RWPE2 (cell line): Measurements from ENCODE around the gene NEB.

ENCODE experiments used
- ATAC-seq: fragments of 200-7000 bp; cut with Tn5 transposase; 3 replicates; pipeline ENCODE4 v1.9.1; 2021; ENCODE audit warnings: low read depth
- DNase-seq: peaks from one replicate; pipeline ENCODE4 v3.0.0-alpha.2; 2020; ENCODE audit warnings: low spot score
- H3K27ac ChIP-seq: fragments of 450-650 bp; 2 replicates; pipeline ENCODE4 v1.5.1; 2017; ENCODE audit warnings: mild to moderate bottlenecking; ENCODE audit not compliant: poor library complexity, severe bottlenecking
- H3K27me3 ChIP-seq: fragments of 250-450 bp; sonication (Bioruptor Pico); 2 replicates; pipeline ENCODE4 v1.5.1; 2021; ENCODE audit warnings: mild to moderate bottlenecking, moderate library complexity; ENCODE audit not compliant: insufficient read depth, poor library complexity, severe bottlenecking
- H3K36me3 ChIP-seq: fragments of 250-450 bp; sonication (Bioruptor Pico); 2 replicates; pipeline ENCODE4 v1.5.1; 2020; ENCODE audit warnings: low read depth, mild to moderate bottlenecking, moderate library complexity
- H3K4me1 ChIP-seq: fragments of 250-450 bp; sonication (Bioruptor Pico); 2 replicates; pipeline ENCODE4 v1.5.1; 2021; ENCODE audit warnings: mild to moderate bottlenecking, moderate library complexity; ENCODE audit not compliant: insufficient read depth, poor library complexity, severe bottlenecking
- H3K4me3 ChIP-seq: fragments of 250-450 bp; sonication (Bioruptor Pico); 2 replicates; pipeline ENCODE4 v1.5.1; 2021; ENCODE audit warnings: mild to moderate bottlenecking, moderate library complexity; ENCODE audit not compliant: severe bottlenecking
- H3K9me3 ChIP-seq: fragments of 250-450 bp; sonication (Bioruptor Pico); 2 replicates; pipeline ENCODE4 v1.5.1; 2021; ENCODE audit warnings: mild to moderate bottlenecking, moderate library complexity; ENCODE audit not compliant: severe bottlenecking
- TF ChIP-seq, protein P1 (sequence below): fragments of 450-650 bp; IDR thresholded peaks from one replicate; pipeline ENCODE4 v1.5.1; 2017; ENCODE audit warnings: mild to moderate bottlenecking, moderate library complexity; ENCODE audit not compliant: poor library complexity, severe bottlenecking

NEB gene

DNA sequence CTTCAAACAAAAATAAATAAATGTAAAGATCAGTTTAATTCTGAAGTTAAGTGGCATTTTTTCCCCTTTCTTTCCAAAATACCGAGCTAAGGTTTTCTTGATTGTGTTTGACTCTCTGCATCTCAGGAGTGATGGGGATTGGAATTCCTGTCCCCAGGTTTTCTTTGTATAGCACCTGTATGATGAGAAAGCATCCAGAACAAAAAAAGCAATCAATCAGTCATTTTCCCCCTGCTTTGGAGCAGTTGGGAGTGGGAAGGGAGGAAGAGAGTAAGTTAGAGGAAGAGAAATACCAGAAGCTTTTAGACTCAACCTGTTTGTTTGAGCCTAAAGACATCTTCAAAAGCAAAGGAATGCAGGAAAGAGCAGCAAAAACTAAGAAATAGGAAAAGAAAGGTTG lies 236.1 kb downstream of the NEB start:
- Histone ChIP-seq H3K4me3 (no peak overlapping the region), H3K9me3 (no peaks in the 10 kb centered on the region), H3K36me3 (no peaks in the 10 kb centered on the region), H3K4me1 (no peaks in the 10 kb centered on the region), H3K27ac (no peak overlapping the region), H3K27me3 (no peaks in the 10 kb centered on the region)
- ATAC-seq (no peak), DNase-seq (no peak)
- TF ChIP-seq, protein P1, sequence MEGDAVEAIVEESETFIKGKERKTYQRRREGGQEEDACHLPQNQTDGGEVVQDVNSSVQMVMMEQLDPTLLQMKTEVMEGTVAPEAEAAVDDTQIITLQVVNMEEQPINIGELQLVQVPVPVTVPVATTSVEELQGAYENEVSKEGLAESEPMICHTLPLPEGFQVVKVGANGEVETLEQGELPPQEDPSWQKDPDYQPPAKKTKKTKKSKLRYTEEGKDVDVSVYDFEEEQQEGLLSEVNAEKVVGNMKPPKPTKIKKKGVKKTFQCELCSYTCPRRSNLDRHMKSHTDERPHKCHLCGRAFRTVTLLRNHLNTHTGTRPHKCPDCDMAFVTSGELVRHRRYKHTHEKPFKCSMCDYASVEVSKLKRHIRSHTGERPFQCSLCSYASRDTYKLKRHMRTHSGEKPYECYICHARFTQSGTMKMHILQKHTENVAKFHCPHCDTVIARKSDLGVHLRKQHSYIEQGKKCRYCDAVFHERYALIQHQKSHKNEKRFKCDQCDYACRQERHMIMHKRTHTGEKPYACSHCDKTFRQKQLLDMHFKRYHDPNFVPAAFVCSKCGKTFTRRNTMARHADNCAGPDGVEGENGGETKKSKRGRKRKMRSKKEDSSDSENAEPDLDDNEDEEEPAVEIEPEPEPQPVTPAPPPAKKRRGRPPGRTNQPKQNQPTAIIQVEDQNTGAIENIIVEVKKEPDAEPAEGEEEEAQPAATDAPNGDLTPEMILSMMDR, result no peak

DNA sequence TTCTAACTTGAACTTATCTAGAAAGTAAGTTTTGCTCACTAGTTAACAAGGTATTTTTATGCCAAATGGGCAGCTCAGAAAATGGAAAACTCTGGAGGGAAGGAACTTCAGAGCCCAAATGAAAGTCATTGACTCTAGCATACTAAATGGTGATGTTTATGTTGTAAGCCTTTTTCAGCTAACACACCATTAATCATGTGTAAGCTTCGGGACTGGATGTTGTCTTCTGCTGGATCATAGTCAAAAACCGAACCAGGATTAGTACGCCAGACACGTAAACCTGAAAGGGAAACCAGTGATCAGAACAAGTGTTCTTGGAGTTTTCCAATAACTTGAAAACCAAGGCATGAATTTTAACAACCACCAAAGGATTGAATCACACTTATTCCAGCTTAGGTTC lies 242.8 kb downstream of the NEB start:
- TF ChIP-seq, protein P1, result no peak
- H3K4me3 ChIP-seq, result no peak overlapping the region
- DNase-seq, result no peak
- H3K9me3 ChIP-seq, result no peaks in the 10 kb centered on the region
- no peak for ATAC-seq
- no peaks in the 10 kb centered on the region for H3K27me3 ChIP-seq
- H3K4me1 ChIP-seq, result no peaks in the 10 kb centered on the region
- no peak overlapping the region for H3K27ac ChIP-seq
- peaks cover 4% of the 10 kb centered on the region; the same call in 1 of the 2 replicates for H3K36me3 ChIP-seq

DNA sequence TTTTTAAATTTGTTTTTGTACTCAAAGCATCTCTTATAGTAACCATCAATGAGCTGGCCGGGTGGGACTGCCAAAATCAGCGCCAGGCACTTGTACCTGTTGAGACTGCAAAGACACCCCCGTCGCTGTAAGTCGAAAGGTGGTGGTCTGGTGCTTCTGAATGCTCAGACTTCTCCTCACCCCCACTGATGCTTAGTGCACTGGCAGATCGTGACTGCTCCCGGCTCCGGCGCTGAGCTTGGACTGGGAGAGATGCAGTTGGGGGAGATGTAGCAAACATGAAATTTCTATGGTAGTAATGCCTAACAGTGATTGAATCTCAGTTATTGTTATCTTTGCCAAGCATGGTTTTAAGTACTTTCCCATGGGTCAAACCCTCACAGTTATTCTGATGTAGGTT lies 244.0 kb downstream of the NEB start:
- Histone ChIP-seq H3K27me3 (no peaks in the 10 kb centered on the region), H3K4me3 (no peak overlapping the region), H3K36me3 (peaks cover 5% of the 10 kb centered on the region), H3K27ac (no peak overlapping the region), H3K9me3 (no peaks in the 10 kb centered on the region), H3K4me1 (no peaks in the 10 kb centered on the region)
- ATAC-seq (no peak), DNase-seq (no peak)
- TF ChIP-seq, protein P1, result no peak

DNA sequence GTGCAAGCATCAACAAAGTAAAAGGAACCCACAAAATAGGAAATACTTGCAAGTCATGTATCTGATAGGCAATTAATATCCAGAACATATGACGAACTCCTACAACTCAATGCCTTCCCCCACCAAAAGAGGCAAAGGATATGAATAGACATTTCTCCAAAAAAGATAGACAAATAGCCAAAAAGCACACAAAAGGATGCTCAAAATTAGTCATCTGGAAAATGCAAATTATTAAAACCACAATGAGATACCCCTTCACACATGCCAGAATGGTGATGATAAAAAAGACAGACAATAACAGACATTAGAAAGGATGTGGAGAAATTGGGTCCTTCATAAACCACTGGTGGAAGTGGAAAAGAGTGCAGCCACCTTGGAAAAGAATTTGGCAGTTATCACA lies 248.2 kb downstream of the NEB start:
- ATAC-seq, result no peak

DNA sequence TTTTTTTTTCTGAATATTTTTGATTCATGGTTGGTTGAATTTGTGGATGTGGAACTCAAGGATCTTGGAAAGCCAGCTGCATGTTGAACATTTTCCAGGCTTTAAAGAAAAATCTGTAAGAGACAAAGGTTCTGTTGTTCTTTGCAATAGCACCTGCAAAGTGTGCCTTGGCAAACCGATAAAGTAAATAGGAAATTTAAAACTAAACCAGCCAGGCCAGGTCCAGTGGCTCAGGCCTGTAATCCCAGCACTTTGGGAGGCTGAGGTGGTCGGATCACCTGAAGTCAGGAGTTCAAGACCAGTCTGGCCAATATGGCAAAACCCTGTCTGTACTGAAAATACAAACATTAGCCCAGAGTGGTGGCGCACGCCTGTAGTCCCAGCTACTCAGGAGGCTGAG lies 250.2 kb downstream of the NEB start:
- ATAC-seq (no peak), DNase-seq (no peak)
- TF ChIP-seq, protein P1, result no peak
- H3K4me1 ChIP-seq, result no peaks in the 10 kb centered on the region
- H3K9me3 ChIP-seq, result no peaks in the 10 kb centered on the region
- H3K27ac ChIP-seq, result no peak overlapping the region
- peaks cover 55% of the 10 kb centered on the region for H3K36me3 ChIP-seq
- no peaks in the 10 kb centered on the region for H3K27me3 ChIP-seq
- H3K4me3 ChIP-seq, result no peak overlapping the region

More for the DNA sequence above, 248.2 kb downstream of the NEB start:
- no peaks in the 10 kb centered on the region for H3K27me3 ChIP-seq
- no peak overlapping the region for H3K27ac ChIP-seq
- H3K4me1 ChIP-seq, result no peaks in the 10 kb centered on the region
- peaks cover 38% of the 10 kb centered on the region for H3K36me3 ChIP-seq
- TF ChIP-seq, protein P1, result no peak
- H3K9me3 ChIP-seq, result no peaks in the 10 kb centered on the region
- no peak for DNase-seq
- no peak overlapping the region for H3K4me3 ChIP-seq
